ENCODE measurements around the gene ARHGEF7.

ARHGEF7 gene

DNA sequence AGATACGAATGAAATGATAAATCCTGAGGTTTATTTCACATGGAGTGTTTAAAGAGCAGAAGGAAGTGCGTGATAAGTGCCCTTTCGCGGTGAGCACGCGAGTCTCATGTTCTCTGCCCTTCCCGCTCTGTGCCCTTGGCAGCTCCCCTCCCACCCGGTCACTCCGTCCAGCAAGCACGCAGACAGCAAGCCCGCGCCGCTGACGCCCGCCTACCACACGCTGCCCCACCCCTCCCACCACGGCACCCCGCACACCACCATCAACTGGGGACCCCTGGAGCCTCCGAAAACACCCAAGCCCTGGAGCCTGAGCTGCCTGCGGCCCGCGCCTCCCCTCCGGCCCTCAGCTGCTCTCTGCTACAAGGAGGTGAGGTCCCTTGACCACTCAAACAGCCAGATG is 167.9 kb downstream of the ARHGEF7 start:
- no peak for FAIRE-seq

DNA sequence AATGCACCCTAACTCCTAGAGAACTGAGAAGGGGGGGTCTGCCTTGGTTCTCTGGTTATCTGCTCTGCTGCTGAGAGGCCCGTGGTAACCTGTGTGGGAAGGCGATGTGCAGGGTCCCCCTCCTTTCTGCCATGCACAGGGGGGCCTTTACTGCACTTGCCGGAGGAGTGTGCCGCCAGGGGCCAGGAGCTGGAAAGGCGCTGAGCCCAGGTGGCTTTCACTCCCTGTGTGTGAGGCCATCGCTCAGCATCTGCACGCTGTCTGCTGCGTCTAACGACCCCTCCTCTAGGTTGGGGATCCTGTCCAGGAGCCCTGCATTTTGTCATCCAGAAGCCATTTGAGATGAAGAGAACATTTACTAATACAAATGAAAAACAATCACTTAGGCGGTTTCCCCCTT is 168.3 kb downstream of the ARHGEF7 start:
- no peak for FAIRE-seq

DNA sequence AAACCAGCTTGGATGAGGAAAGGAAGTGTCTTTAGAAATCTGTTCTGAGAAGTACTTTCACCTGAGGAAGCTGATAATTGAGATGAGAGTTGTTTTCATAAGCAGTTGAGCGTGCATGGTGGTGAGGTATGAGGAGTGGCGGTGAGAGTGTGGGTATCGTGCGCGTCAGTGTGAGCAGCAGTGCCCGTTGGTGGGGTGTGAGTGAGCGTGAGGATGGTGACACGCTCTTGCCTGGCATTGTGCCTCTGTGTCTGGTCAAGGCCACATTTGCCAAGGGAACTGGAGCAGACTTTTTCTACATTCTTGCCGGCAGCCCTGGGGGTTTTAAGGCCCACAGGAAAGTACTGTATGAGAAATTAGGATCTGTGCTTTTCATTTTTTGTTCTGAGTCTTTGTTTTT is 168.9 kb downstream of the ARHGEF7 start:
- no peak for FAIRE-seq

DNA sequence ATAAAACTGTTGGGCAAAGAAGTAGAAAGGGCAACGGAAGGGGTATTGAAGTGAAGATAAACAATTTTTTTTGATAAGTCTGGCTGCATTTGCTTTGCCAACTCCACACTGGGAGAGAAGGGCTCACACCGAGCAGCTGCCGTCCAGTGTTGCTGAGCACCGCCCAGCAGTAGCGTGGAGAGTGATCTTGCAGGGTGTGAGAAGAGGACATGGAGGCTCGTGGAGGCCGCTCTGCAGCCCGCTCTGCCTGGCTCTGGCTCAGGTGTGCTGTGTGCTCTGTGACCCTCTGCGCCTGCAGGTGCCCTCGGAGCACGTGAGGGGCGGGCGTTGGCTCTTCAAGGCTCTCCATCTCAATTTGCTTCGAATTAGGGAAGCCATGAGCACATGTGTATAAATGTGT is 169.5 kb downstream of the ARHGEF7 start:
- FAIRE-seq, result no peak

DNA sequence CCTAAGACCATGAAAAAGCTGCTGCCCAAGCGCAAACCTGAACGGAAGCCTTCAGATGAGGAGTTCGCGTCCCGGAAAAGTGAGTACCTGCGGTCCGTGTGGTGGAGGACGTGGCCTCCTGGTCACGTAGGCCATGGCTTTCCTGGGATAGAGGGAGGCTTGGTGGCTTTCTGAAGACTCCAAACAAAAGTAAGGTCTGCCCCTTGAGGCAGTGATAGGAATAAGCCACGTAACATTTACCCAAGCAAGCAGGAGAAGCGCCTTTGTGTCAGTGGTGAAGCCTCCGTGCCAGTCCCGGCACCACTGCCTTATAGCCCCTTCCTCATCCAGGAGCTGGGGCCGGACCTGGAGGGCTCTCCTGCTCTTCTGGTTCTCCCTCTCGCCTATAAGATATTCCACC is 171.1 kb downstream of the ARHGEF7 start:
- no peak for FAIRE-seq

DNA sequence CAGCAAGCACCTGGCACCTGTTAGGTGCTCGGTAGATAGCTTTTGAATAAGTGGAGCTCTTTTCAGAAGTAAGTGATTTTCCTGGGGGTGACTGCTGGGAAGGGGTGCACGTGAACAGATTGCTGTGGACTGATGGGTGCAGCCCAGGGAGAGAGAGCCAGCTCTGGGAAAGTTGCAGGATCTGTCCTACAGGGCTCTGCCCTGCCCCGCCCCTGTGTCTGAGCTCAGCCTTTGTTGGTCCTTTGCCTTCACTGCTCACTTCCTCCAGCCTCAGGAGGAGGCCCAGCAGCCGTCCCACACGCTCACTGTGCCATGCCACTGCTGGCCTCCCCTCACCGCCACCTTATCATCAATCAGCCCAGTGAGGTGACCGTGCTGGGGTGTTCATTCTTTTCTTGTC is 171.6 kb downstream of the ARHGEF7 start:
- FAIRE-seq, result no peak

DNA sequence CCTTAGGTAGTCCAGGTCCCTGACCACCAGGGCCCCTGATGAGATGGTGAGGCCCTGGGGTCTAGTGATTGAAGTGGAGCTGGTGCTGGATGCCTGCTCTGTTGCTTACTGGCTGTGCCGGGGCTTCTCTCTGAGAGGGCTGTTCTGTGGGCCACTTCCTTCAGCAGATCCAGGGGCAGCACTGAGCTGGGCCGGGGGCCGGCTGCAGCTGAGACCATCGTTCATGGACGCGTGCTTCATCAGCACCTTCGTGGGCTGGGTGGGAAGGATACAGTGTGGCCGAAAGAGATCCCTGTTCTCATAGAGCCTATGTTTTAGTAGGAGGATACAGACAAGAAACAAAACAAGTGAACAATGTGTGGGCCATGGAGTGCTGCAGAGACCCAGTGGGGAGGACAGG is 172.1 kb downstream of the ARHGEF7 start:
- FAIRE-seq, result no peak

DNA sequence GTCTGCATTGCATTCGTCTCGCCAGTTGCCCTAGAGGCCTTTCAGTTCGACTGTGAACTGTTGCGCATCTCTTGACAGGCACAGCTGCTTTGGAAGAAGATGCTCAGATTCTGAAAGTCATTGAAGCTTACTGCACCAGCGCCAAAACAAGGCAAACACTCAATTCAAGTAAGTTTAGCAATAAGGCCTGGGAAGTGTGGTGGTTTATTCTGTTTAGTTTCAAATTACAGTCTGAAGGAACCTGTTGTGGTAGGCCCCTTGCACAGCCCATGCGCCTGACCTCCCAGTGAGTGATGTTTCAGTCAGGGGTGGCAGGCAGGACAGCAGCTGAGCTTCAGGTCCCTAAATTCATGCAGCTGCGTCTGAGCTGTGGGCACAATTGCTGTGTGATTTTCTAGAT is 173.2 kb downstream of the ARHGEF7 start:
- no peak for FAIRE-seq

DNA sequence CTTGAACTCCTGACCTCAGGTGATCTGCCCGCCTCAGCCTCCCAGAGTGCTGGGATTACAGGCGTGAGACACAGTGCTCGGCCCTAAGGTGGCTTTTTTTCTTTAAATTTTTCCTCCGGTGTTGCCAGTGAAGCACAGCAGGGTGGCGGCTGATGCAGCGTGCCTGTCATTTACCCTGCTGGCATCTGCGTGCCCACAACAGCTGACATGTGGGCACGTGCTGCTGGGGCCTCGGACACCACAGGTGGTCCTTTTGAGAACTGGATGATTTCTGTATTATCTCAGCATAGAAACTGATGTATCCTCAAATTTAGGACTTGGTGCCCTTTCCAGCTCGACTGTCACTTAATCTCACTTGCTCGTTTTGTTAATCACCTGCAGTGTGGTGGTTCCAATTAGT is 174.1 kb downstream of the ARHGEF7 start:
- no peak for FAIRE-seq

DNA sequence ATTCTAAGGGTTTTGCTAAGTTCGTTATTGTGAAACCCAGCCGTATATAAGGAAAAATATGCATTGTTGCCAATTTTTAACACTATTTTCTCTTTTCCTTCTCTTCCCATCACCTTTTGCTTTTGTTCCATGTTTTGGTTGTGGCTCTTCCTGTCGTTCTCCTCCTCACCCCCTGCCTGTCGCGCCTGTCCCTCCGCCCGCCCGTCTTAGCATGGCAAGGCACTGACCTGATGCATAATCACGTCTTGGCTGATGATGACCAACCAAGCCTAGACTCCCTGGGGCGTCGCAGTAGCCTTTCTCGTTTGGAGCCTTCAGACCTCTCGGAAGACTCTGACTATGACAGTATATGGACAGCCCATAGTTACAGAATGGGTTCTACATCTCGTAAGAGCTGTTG is 176.8 kb downstream of the ARHGEF7 start:
- no peak for FAIRE-seq

DNA sequence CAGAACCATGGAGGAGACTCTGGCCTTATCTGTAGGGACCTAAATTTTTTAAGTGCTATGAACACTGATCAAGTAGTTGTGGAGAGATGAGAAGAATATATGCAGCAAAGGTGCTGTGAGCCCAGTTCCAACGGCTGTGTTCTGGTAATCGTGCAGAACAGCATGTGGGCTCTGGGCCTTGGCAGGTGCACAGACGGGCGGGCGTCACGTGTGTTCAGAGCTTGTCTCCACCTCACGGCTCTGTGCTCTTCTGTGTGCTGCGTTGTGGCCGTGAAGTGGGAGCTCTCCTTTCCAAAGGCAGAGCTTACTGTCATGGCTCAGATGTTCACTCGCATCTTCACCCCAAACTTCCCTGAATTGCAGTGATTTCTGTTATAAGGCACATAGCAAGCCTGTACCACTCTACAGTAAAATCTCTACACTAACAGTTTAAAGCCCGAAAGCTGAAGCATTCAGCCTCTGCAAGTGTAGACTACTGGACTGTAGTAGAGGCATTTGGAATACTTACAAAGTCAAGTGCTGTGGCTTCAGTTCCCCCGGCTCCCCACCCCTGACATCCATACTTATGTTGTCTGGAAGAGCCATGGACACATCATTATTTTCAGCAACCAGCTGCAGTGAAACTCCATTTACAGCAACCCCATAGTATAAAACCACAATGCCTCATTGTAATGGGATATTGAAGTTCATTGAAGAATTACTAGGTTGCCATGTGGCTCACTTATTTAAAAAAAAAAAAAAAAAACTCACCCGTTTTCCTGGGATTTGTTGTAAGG is 177.8 kb downstream of the ARHGEF7 start:
- no peak for FAIRE-seq

DNA sequence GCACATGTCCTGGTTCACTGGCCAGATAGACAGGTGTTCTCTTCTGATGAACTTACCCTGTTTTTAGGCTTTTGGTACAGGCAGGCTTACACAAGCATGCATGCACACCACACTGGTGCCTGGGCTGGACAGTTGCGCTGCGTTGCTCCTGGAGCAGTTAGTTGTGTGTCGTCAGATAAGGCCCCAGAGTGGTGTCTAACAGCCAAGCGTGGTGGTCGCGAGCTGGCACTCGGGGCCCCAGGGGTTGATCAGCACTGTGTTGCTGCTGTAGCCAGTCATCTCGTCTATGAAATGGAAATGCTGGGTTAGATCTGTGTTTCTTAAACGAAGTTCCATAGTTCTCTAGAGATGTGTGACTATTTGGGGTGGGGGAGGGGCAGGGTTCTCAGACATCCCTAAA is 180.8 kb downstream of the ARHGEF7 start:
- no peak for FAIRE-seq

DNA sequence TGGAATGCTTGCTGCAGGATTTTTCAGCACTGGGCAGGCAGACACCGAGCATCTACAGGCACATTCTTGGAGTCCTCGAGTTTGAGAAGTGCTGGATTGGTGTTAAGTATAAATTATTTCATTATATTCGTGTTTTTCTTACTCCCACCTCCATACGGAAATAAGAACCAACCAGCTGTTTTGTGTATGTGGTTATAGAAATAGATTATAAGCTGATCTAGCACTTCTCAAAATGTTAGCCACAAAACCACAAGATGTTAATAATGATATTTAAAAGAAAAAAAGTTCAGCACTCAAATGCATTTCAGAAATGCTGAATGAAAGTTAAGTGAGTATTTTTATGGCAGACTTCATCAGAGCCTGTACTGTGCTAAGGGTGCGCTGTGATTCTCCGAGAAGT is 181.3 kb downstream of the ARHGEF7 start:
- FAIRE-seq, result no peak

DNA sequence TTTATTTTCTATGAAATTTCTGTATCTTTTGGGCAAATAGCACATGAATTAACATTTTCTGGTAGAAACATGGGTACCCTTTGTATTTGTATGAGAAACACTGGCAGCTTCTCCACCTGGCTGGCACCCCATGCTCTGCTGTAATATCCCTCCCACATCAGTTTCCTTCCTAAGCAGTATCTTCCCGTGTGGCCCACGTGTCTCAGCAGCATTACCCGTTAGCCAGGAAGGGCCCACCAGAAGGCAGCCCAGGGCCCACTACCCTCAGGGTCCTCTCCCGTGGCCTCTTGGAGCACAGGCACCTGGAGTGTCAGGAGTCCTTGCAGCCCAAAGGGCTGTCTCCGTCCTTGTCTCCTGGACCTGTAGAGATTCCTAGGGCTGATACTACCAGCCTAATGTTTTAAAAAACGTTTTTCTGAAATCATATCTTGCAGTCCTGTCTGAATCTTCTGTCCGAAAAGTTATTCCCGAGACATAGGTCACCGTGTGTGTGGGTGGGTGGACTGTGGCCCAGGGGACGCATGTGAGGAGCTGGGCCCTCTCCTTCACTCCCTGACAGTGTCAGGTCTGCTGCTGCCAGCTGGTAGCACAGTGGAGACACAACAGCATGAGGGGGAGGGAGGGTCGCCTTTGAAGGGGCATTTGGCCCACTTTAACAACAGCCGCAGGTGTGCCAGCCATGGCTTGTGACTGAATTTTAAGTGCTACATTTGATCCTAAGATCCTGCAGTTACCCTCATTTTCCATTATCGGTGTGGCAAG is 183.3 kb downstream of the ARHGEF7 start:
- no peak for FAIRE-seq

DNA sequence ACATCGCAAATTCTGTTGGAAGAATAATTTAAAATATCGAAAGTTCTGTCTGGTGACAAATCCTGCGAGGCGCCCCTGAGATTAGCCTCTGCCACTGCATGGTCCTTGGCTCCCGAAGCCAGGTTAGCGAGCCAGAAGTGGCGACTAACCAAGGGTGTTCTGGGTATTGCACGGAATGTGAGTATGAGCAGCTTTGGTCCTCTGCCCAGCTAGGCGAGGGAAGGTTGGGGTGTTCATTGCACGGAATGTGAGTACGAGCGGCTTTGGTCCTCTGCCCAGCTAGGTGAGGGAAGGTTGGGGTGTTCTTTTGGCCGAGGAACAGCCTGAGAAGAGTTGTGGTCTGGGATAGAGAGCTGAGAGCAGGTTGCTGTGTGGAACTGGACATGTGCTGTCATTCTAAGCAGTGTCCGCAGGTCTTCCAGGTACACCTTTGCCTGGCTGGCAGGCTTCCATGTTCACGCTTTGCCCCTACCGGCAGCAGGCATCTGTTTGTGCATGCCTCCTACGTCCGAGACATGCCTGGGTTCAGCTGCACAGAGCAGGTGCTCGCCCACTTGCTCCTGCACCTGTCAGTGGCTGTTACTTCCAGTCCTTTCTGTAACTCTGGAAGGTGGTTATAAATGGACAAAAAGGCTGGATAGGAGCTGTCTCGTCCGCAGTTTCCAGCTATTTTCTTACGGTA is 187.1 kb downstream of the ARHGEF7 start:
- no peak for FAIRE-seq

DNA sequence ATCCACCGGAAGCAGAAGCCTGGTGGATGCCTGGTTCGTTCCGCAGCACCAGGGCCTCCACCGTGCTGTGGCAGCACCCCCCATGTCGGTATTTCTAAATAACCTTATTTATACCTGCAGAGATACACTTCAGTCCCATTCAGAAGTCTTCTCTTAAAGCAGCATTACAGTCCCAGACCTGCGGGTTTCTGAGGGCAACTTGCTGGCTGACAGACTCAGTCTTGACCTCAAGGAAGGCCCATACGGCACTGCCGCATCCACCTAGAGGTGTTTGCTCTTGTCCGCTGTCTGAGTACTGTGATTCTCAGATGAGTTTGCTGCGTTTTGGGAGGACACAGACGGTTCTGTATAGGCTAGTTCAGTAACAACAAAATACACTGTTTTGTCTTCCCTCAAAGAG is 188.4 kb downstream of the ARHGEF7 start:
- FAIRE-seq, result no peak

DNA sequence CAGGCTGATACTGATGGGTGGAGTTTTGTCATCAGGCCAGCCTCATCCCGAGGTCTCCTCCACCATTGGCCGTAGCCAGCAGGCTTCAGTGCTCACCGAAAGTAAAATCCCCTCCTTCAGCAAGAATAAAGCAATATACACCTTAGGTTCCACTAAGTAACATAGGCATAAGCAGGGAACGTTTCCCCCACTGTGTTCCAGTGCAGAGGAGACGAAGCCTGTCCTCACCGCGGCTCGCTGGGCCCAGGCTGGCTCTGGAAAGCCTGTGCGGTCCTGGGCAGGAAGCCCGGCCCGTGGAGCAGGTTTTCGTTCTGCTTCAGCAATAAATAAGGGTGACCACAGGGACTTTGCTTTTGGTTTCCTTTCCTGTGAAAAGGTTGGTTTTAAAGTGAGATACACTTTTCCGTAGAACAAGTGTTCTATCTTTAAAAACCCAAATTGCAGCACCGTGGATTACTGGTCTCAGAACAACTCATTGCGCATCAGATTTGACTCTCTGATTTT is 189.0 kb downstream of the ARHGEF7 start:
- no peak for FAIRE-seq

DNA sequence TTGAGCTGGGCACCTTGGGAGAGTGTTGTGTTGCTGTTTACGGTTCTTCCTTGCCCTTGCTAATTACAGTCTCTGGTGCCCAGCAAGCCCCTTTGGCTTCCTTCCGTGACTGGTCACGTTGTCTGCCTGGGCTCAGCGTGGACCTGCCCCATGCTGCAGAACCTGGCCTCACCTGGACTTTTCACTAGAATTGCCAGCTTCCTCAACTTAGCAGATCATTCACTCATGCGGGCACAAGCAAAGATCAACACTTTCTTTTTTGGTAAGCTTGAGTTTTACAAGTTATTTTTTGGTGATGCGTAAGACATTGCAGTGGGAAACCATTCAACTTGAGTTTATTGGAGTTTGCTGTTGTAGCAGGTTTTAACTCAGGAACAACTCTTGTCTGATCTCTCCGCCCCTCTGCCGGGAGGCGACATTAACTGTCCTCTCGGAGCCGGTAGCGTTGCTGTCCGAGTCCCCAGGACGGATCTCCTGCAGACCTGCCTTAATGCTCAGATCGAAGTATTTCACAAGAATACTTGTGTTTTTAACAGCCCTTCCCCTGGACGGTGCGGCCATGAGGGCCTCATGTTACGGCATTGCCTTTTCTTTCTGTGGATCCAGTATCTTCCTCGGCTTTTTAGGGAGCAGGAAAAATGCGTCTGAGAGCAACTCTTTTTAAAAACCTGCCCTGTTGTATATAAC is 189.6 kb downstream of the ARHGEF7 start:
- FAIRE-seq, result no peak

DNA sequence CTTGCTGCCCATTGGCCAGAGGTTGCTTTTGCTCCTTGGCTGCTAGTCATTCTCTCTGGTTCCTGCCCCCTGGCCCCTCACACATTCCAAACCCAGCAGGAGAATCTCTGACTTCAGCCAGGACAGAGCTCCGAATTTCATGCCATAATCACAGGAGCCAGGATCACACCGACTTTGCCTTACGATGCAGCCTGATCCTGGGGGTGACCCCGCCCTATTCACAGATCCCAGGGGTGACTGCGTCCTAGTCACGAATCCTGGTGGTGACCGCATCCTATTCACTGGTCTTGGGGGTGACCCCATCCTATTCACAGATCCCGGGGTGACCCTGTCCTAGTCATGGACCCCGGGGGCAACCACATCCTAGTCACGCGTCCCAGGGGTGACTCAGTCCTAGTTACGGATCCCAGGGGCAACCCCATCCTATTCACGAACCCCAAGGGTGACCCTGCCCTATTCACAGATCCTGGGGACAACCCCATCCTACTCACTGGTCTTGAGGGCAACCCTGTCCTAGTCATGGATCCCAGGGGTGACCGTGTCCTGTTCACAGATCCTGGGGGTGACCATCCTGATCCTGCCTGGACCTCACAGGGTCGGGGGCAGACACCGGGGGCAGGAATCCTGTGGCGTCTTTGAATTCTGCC is 198.0 kb downstream of the ARHGEF7 start:
- no peak for FAIRE-seq

DNA sequence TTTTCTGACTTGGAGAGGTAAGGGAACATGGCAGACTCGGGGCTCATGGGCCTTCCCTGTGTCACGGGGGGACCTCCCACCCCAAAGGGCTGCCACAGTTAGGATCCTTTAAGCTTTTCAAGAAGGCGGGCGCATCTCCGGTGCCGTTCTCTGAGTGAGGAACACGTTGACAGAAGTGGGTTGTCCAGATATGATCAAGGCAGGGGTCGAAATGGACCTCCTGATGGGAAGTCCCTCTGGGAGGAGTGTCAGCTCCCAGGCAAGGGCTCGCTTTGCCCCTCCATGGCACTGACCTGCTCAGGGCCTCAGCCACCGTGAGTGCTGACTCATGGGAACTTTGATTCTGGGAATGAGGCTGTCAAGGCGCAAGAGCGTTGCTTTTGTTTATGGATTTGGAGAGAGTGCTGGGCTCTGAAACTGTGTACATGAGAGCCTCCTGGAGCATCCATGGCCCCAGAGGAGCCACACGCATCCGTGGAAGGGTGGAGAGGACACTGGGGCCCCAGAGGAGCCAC is 198.9 kb downstream of the ARHGEF7 start:
- no peak for FAIRE-seq

DNA sequence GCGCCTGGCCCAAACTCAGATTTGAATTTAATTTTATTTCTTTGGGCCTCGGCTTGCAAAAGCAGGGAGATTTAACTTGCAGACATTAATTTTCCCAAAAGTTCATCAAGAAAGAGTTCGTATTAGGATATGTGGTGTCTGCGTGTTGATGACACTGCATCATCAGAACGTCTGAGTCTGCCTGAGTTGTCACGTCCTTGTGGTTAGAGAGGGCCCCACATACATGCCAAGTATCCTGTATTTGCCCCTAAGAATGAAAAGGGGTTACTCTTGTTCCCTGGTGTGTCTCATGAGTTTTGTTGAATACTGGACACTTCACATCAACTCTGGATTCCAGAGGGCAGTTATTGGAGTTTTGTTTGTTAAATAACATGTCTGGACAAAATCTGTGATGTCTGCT is 199.7 kb downstream of the ARHGEF7 start:
- no peak for FAIRE-seq

DNA sequence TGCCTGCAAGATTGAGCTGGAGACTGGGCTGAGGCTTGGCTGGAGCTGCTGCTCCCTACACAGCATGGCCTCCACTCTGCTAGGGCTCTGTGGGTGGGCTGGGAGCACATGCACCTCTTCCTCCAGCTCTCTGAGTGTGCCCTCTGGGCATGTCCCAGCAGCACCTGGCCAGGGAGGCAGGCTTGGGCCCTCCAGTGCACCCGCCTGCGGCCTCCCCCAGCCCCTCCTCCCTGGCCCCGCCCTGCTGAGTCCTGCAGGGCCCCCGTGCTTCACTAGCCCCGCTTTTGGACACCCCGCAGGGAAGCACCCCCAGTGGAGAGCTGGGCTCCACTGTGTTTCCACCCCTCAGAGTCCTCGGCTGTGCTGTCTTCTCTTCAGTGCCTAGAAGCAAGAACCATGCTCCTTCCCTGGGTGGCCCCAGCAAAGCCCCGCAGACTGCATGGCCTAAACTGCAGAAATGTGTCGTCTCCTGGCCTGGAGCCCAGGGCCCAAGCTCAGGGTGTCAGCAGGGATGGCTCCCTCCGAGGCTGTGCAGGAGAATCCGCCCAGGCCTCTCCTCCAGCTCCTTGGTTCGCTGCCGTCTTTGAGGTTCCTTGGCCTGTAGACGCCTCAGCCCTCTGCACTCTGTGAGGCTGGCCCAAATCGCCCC is 200.4 kb downstream of the ARHGEF7 start:
- no peak for FAIRE-seq

Measured in islet of Langerhans (tissue), 1 donor.